H1 (cell line): Measurements from ENCODE around the gene PCNP. TPM values are rescaled to one million over a fixed set of nuclear protein-coding genes. Genes with fewer than 3 reads are reported as not detected.

Source experiments
- EP300 ChIP-seq, 2 experiments: IDR thresholded peaks; 1 replicate in 1 of 2; 2 replicates in 1 of 2; pipeline ENCODE4 v1.6.1; 2011 to 2012; ENCODE audit warnings: low read depth in 2 of 2, low read length in 2 of 2, mild to moderate bottlenecking in 2 of 2, borderline replicate concordance in 1 of 2, inconsistent platforms in 1 of 2, moderate library complexity in 1 of 2
- PHF8 ChIP-seq: fragments of 200-600 bp; sonication (generic); conservative IDR thresholded peaks from 2 replicates; pipeline ENCODE4 v1.7.1; 2012; ENCODE audit warnings: low read depth, mild to moderate bottlenecking, inconsistent platforms, low read length, moderate library complexity
- polyA plus RNA-seq, 7 experiments: library from polyadenylated mRNA; depleted of rRNA in 3 of 7; stranded (reverse) in 5 of 7; unstranded in 2 of 7; fragments of >200 nt in 5 of 7; fragments of 200-250 nt in 2 of 7; gene quantifications; 1 replicate in 5 of 7; 2 replicates in 1 of 7; 4 replicates in 1 of 7; pipeline versions ENCODE4 v1.2.1 to v1.2.3, GENCODE V29; 2011 to 2013; ENCODE audit warnings: missing spikeins in 2 of 7, mixed read lengths in 2 of 7
- total RNA-seq: library from RNA; stranded (reverse); fragmentation: NEBNext Ultra II Directional; extraction: Animal tissue kit (Norgen Biotek cat#: 25700); gene quantifications from 2 replicates; pipeline ENCODE4 v1.2.1, GENCODE V29; 2021

The PCNP gene
- total and polyA plus RNA-seq, 2 of the 8 experiments (the other 6 are each of a cell fraction or from before 2014, with no cell fraction given) = 29.1 to 192 TPM

- TF ChIP-seq EP300 (IDR thresholded peaks at IDR 0.05; ENCODE audit: borderline replicate concordance in 1 of 2, low read depth in 2 of 2, low read length in 2 of 2) = no peak
- no peak for TF ChIP-seq PHF8
Observed at GRCh38 chr3:101527906-101528305, 46.1 kb upstream of the PCNP start (continued).
